H1 (cell line): ENCODE measurements around the gene YPEL2. TPM values are rescaled to one million over a fixed set of nuclear protein-coding genes. Genes with fewer than 3 reads are reported as not detected.

Experiments
- CREB1 ChIP-seq: IDR thresholded peaks from 2 replicates; pipeline ENCODE4 v1.6.1; 2012; ENCODE audit warnings: inconsistent platforms
- KDM5A ChIP-seq: fragments of 200-600 bp; IDR thresholded peaks from 2 replicates; pipeline ENCODE4 v1.7.1; 2012; ENCODE audit warnings: mild to moderate bottlenecking, low read length, inconsistent platforms, mixed read lengths
- polyA plus RNA-seq, 7 experiments: library from polyadenylated mRNA; depleted of rRNA in 3 of 7; stranded (reverse) in 5 of 7; unstranded in 2 of 7; fragments of >200 nt in 5 of 7; fragments of 200-250 nt in 2 of 7; gene quantifications; 1 replicate in 5 of 7; 2 replicates in 1 of 7; 4 replicates in 1 of 7; pipeline versions ENCODE4 v1.2.1 to v1.2.3, GENCODE V29; 2011 to 2013; ENCODE audit warnings: missing spikeins in 2 of 7, mixed read lengths in 2 of 7
- total RNA-seq: library from RNA; stranded (reverse); fragmentation: NEBNext Ultra II Directional; extraction: Animal tissue kit (Norgen Biotek cat#: 25700); gene quantifications from 2 replicates; pipeline ENCODE4 v1.2.1, GENCODE V29; 2021

The YPEL2 gene
- total and polyA plus RNA-seq, 2 of the 8 experiments (the other 6 are each of a cell fraction or from before 2014, with no cell fraction given): 1.6 to 3.5 TPM

DNA sequence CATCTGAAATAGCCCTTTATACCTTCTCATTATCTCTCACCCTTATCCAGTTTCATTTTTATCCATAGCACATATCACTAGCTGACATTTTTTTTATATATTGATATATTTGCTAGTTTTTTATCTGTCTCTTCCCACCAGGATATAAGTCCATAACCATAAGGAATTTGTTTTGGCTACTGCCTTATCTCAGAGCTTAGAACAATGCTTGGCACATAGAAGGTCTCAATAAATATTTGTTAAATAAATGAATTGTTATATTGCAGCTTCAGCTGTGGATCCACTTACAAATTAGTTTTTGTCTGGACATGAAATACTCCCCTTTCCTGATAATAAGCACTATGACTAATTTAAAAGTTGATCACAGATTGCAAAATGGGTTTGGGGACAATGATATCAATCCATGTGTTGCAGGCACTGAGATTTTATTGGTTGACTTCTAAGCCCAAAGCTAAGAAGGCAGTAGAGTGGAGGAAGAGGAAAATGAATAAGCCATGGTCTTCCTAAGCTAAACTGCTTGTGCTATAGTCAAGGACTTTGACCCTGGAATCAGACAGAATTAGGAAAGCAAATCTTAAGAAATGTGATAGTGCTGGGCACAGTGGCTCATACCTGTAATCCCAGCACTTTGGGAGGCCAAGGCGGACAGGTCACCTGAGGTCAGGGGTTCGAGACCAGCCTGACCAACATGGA, 31.9 kb upstream of the YPEL2 start (continued):
- TF ChIP-seq KDM5A (no peak), CREB1 (no peak)
- TF ChIP-seq, all 59 proteins: peak for 0
